T-helper 1 cell treated with Interleukin-12 subunit alpha and Interleukin-12 subunit beta and Interleukin-4 antibody, amounts not matched to agents 30 ng/mL and 1 ng/mL, for 36 hours (primary cell): ENCODE measurements around the gene TRIM25. TPM values are rescaled to one million over a fixed set of nuclear protein-coding genes. Genes with fewer than 3 reads are reported as not detected.

Experiments used
- intact Hi-C: fragments of 100-400 bp; cut with micrococcal nuclease; formaldehyde crosslinking; loops from one replicate; pipeline ENCODE4 v1.15.1; 2024
- total RNA-seq: library from RNA; stranded (reverse); gene quantifications from 2 replicates; pipeline ENCODE4 v1.2.3, GENCODE V29; 2022

The TRIM25 gene
- total RNA-seq, 1 donor from 2014 or later: 132 TPM

GRCh38 chr17:56868716-56869115 is 45.1 kb downstream of the TRIM25 start:
- intact Hi-C loops: loop anchor here (5.0 kb wide), 1 partner anchor 51 kb away; no protein-coding TSS in a partner anchor

GRCh38 chr17:56867948-56868376 is 45.9 kb downstream of the TRIM25 start:
- intact Hi-C loops: loop anchor here (5.0 kb wide), 1 partner anchor 51 kb away; no protein-coding TSS in a partner anchor

DNA sequence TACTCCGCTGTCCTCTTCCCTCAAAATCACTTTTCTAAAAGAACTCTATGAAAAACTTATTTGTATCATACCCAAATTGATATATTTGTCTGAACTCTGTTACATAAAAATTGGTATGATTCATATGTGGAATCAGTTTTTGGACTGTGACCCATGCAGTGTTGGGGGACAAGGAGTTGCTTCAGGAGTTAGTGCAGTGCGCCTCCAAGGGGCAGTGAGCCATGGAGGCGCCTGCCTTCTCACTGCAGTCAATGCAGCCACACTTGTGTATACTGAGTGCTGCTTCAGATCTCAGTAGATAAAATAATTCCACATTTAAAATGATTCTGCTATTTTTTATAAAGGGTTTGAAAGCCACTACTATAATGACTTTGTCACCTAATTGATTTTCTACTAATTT is 47.4 kb downstream of the TRIM25 start:
- intact Hi-C loops: loop anchor here (5.0 kb wide), 1 partner anchor 49 kb away; no protein-coding TSS in a partner anchor

DNA sequence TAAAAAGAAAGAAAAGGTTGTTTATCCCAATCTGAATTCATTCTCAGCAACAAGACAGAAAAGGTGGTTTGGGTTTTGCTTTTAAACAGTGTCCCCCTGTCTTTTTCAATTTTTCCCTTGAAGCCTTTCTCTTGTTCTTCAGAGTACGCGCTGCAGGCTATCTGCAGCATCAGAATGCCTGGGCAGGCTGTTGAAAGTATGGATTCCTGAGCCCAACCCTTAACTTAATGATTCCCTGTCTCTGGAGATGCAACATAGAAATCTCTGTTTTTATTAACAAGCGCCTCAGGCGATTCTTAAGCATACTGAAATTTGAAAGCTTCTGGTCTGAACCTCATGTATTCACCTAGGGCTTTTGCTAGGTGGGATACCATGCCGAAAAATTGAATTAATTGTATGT is 47.8 kb downstream of the TRIM25 start:
- intact Hi-C loops: loop anchor here (5.0 kb wide), 1 partner anchor 49 kb away; no protein-coding TSS in a partner anchor

DNA sequence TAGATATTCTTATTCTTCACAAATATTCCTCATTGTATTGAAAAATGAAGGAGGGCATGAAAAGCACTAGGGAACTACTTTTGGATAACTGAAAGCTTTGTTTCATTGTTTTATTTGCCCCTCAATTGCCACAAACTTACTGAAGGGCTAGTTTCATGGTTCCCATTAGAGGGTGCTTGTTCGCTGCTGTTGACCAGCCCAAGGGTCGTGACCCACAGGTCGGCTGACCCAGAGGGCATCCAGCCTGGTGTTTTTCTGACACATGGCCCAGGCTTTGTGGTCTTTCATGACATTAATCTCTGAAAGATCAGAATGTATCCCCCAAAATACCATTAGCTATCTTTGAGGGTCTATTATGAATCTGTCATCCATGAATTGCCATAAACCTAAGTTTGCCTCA is 49.9 kb downstream of the TRIM25 start:
- intact Hi-C loops: no loop called here

GRCh38 chr17:56861899-56862298 is 52.0 kb downstream of the TRIM25 start:
- intact Hi-C loops: no loop called here

DNA sequence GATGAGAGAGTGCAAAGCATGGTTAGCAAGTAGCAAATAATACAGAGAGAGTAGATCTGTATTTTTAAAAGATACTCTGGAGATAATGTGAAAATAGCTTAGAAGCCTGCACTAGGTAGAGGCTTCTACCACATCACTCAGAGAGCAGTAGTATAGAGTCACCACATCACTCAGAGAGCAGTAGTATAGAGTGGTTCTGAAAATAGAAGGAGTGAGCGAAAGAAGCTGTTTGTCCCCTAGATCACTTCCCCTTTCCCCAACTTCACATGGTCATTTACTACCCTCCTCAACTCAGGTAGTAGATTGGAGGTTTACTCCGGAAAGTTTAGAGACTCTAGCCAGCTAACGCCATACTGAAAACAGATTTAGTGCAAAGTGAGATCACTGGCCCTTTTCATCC is 62.8 kb downstream of the TRIM25 start:
- intact Hi-C loops: no loop called here

DNA sequence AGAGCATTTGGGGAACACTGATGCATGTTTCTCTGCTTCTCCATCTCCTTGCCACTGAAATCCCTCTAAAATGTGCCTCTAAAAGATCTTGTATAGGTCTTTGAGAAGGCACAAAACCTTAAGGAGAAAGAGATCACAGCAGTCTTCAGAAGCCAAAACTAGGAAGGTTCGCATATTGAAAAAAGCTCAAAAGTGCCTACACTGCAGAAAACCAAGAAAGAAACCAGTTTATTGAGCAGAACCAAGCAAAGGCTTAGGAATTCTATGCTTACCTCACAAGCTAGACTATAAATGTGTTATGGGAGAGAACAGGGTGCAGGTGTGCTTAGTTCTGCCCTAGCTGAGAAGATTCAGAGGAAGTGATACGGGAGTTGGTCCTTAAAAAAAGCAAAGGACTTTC is 63.3 kb downstream of the TRIM25 start:
- intact Hi-C loops: no loop called here

GRCh38 chr17:56849131-56849530 is 64.7 kb downstream of the TRIM25 start:
- intact Hi-C loops: no loop called here

DNA sequence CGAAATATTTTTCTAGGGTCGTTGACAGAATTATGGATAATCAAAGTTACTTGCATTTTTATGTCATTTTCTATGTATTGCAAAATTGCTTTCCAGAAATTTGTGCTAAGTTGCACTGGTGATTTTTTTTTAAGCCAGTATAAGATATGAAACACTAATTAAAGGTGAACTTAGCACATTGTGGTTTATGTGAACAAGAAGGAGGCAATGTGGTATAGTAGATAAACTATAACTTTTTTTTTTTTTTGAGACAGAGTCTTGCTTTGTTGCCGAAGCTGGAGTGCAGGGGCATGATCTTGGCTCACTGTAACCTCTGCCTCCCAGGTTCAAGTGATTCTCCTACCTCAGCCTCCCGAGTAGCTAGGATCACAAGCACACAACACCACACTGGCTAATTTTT is 66.7 kb downstream of the TRIM25 start:
- intact Hi-C loops: no loop called here

- intact Hi-C loops: no loop called here
Observed at GRCh38 chr17:56845934-56846333, 67.9 kb downstream of the TRIM25 start.

GRCh38 chr17:56842577-56842976 is 71.3 kb downstream of the TRIM25 start:
- intact Hi-C loops: no loop called here

GRCh38 chr17:56838687-56839086 is 75.2 kb downstream of the TRIM25 start:
- intact Hi-C loops: no loop called here

Other genes with a start within 250 kb of the TRIM25 start
- 2.4 and 3.0 TPM in 2 replicates for gene C17orf67, start 80.1 kb downstream of the TRIM25 start, total RNA-seq
- 22.5 and 24.2 TPM in 2 replicates for gene DGKE, start 79.9 kb downstream of the TRIM25 start, total RNA-seq
- 19.5 and 21.6 TPM in 2 replicates for gene COIL, start 47.0 kb upstream of the TRIM25 start, total RNA-seq
- gene SCPEP1, start 64.1 kb upstream of the TRIM25 start, total RNA-seq: 11.1 and 13.4 TPM in 2 replicates
- gene AKAP1, start 171.2 kb upstream of the TRIM25 start, total RNA-seq: 27.7 and 28.1 TPM in 2 replicates